ENCODE measurements around the gene RBM33.

RBM33 gene

GRCh38 chr7:155656891-155657290, 12.4 kb downstream of the RBM33 start:
- no peaks in the 10 kb centered on the region for H3K27me3 Mint-ChIP-seq
- H3K9me3 Mint-ChIP-seq = no peaks in the 10 kb centered on the region
- ATAC-seq (replicated peaks) = no peak
- peaks cover 45 to 83% of the 10 kb centered on the region in 2 donors for H3K4me1 Mint-ChIP-seq (ENCODE audit: low read depth in 2 of 2)
- H3K27ac Mint-ChIP-seq = peak overlapping the region in 1 of 2 donors; percentile 67
- peak overlapping the region in 1 of 2 donors; percentile 27 for H3K4me3 Mint-ChIP-seq
- peaks cover 8% of the 10 kb centered on the region for H3K36me3 Mint-ChIP-seq (ENCODE audit: insufficient read depth)
- no peak for DNase-seq

GRCh38 chr7:155660059-155660757, 15.7 kb downstream of the RBM33 start:
- Mint-ChIP-seq H3K36me3 (ENCODE audit: insufficient read depth) (peaks cover 6% of the 10 kb centered on the region), H3K4me1 (ENCODE audit: low read depth in 2 of 2) (peaks cover 46 to 80% of the 10 kb centered on the region in 2 donors), H3K27me3 (no peaks in the 10 kb centered on the region), H3K9me3 (no peaks in the 10 kb centered on the region), H3K27ac (peak overlapping the region in 1 of 2 donors; percentile 64), H3K4me3 (peak overlapping the region in 1 of 2 donors; percentile 14)
- DNase-seq (no peak), ATAC-seq (replicated peaks) (no peak)

GRCh38 chr7:155660758-155661093, 16.3 kb downstream of the RBM33 start:
- ATAC-seq (replicated peaks) = no peak

DNA sequence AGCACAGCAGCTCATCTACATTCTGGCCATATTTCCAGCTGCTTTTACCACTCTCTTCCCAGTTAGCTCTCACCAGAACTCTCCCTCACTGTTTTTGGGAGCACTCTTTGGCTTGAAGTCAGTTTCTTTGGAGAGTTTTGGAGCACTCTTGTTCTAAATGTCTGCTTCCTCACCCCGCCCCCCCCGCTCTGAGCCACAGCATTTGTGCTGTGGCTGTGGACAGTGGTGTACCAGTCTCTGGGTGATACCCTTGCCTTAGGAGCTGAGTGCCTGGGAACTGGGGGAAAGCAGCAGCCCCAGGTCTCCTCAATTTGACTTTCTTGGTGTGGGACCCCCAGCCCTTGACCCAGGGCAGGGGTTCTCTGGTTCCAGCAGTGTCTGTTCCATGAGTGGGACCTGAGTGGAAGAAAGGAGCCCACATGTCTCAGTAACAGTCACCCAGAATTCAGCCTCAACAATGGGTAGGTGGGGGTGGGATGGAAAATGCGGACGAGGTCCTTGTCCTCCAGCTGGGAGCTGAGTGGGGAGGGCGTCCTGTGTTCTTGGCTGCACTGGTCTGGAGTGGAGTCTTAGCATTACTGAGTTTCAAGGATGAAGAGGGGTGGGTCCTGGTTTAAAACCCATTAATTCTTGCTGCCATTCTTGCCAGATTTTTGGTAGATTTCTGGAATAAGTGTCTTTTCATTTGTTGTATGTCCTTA, 18.0 kb downstream of the RBM33 start:
- no peak for ATAC-seq (replicated peaks)
- H3K27ac Mint-ChIP-seq = peak overlapping the region in 1 of 2 donors; percentile 54
- H3K4me1 Mint-ChIP-seq (ENCODE audit: low read depth in 2 of 2) = peaks cover 53 to 82% of the 10 kb centered on the region in 2 donors
- no peak for DNase-seq
- H3K36me3 Mint-ChIP-seq (ENCODE audit: insufficient read depth) = peaks cover 21% of the 10 kb centered on the region
- no peaks in the 10 kb centered on the region for H3K27me3 Mint-ChIP-seq
- no peaks in the 10 kb centered on the region for H3K9me3 Mint-ChIP-seq
- peak overlapping the region; percentile 37 to 49 for H3K4me3 Mint-ChIP-seq

More at GRCh38 chr7:155660758-155661093, 16.3 kb downstream of the RBM33 start:
- peaks cover 52 to 83% of the 10 kb centered on the region in 2 donors for H3K4me1 Mint-ChIP-seq (ENCODE audit: low read depth in 2 of 2)
- DNase-seq = no peak
- no peak overlapping the region for H3K27ac Mint-ChIP-seq
- H3K9me3 Mint-ChIP-seq = no peaks in the 10 kb centered on the region
- H3K27me3 Mint-ChIP-seq = no peaks in the 10 kb centered on the region
- H3K36me3 Mint-ChIP-seq (ENCODE audit: insufficient read depth) = peaks cover 11% of the 10 kb centered on the region
- peak overlapping the region in 1 of 2 donors; percentile 14 for H3K4me3 Mint-ChIP-seq

DNA sequence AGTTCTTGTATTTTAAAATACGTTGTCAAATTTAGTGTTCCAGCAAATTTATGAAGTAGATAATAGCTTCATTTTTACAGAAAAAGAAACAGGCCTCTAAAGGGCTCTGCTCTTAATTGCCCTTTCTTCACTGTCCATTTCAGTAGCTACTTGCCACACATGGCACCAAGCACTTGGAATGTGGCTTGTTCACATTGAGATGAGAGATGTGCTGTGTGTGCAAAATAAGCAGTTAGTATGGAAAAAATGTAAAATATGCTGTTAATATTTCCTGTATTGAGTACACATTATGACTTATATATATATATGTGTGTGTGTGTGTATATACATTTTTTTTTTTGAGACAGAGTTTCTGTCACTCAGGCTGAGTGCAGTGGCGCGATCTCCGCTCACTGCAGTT, 19.5 kb downstream of the RBM33 start:
- no peak for ATAC-seq (replicated peaks)

DNA sequence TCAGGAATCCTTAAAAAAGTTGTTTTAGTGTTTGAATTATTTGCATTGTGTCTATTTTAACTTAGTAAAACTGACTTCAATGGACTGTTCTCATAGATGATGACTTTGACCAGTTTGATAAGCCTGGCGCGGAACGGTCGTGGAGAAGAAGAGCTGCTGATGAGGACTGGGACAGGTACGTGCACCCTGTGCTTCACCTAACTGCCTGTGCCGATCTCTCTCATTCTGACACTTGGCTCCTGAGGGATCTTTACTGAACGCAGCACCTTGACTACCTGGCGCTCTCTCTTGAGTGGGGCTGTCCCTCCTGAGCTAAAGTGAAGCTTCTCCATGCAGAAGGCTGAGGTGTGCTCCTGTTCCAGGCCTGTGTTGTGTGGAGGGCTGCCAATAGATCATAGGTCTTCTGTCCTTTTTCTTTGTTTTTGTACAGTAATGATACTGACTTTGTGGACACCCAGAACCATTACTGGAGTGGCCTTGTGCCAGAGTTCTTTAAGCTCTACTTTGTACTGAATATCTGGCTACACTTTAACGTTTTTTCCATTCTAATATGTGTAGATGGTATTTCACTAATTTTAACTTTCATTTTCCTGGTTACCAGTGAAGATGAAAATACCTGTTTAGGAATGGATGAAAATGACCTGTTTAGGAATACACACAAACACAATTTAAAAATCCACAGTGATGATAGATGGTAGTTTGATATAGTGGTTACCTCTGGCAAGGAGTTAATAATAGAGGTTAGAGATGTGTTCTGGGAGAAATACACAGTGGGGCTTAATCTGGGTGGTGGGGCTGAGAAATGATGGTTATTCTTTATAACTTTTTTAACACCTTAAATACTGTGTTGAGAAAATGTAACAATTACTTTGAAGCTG, 20.9 kb downstream of the RBM33 start:
- H3K27ac Mint-ChIP-seq = peak overlapping the region; percentile 49 to 61
- peaks cover 55 to 78% of the 10 kb centered on the region in 2 donors for H3K4me1 Mint-ChIP-seq (ENCODE audit: low read depth in 2 of 2)
- H3K27me3 Mint-ChIP-seq = no peaks in the 10 kb centered on the region
- ATAC-seq (replicated peaks) = no peak
- peak overlapping the region; percentile 7 to 36 for H3K4me3 Mint-ChIP-seq
- no peak for DNase-seq
- H3K9me3 Mint-ChIP-seq = no peaks in the 10 kb centered on the region
- H3K36me3 Mint-ChIP-seq (ENCODE audit: insufficient read depth) = peaks cover 30% of the 10 kb centered on the region

More for the DNA sequence above, 19.5 kb downstream of the RBM33 start:
- Mint-ChIP-seq H3K27me3 (no peaks in the 10 kb centered on the region), H3K9me3 (no peaks in the 10 kb centered on the region), H3K4me3 (no peak overlapping the region), H3K27ac (peak overlapping the region; percentile 32 to 54), H3K36me3 (ENCODE audit: insufficient read depth) (peaks cover 25% of the 10 kb centered on the region), H3K4me1 (ENCODE audit: low read depth in 2 of 2) (peaks cover 57 to 80% of the 10 kb centered on the region in 2 donors)
- DNase-seq = no peak

- Mint-ChIP-seq H3K9me3 (no peaks in the 10 kb centered on the region), H3K4me3 (peak overlapping the region in 1 of 2 donors; percentile 7), H3K4me1 (ENCODE audit: low read depth in 2 of 2) (peaks cover 55 to 78% of the 10 kb centered on the region in 2 donors), H3K36me3 (ENCODE audit: insufficient read depth) (peaks cover 30% of the 10 kb centered on the region), H3K27me3 (no peaks in the 10 kb centered on the region), H3K27ac (peak overlapping the region; percentile 49 to 61)
- ATAC-seq (replicated peaks) (no peak), DNase-seq (no peak)
These were observed 21.5 kb downstream of the RBM33 start for GRCh38 chr7:155665957-155666287.

GRCh38 chr7:155667241-155667829, 22.9 kb downstream of the RBM33 start:
- Mint-ChIP-seq H3K4me1 (ENCODE audit: low read depth in 2 of 2) (peaks cover 52 to 81% of the 10 kb centered on the region in 2 donors), H3K9me3 (no peaks in the 10 kb centered on the region), H3K27me3 (no peaks in the 10 kb centered on the region), H3K27ac (no peak overlapping the region), H3K36me3 (ENCODE audit: insufficient read depth) (peaks cover 35% of the 10 kb centered on the region), H3K4me3 (no peak overlapping the region)
- ATAC-seq (replicated peaks) = no peak
- DNase-seq = no peak

- DNase-seq = no peak
- peaks cover 40 to 61% of the 10 kb centered on the region in 2 donors for H3K4me1 Mint-ChIP-seq (ENCODE audit: low read depth in 2 of 2)
- ATAC-seq (replicated peaks) = no peak
- H3K36me3 Mint-ChIP-seq (ENCODE audit: insufficient read depth) = peaks cover 51% of the 10 kb centered on the region
- peak overlapping the region in 1 of 2 donors; percentile 20 for H3K4me3 Mint-ChIP-seq
- no peaks in the 10 kb centered on the region for H3K9me3 Mint-ChIP-seq
- H3K27me3 Mint-ChIP-seq = no peaks in the 10 kb centered on the region
- peak overlapping the region; percentile 29 to 56 for H3K27ac Mint-ChIP-seq
These were observed 25.4 kb downstream of the RBM33 start for GRCh38 chr7:155669717-155670505.

GRCh38 chr7:155670521-155670920, 26.1 kb downstream of the RBM33 start:
- peaks cover 34 to 55% of the 10 kb centered on the region in 2 donors for H3K4me1 Mint-ChIP-seq (ENCODE audit: low read depth in 2 of 2)
- DNase-seq = no peak
- no peak for ATAC-seq (replicated peaks)
- no peaks in the 10 kb centered on the region for H3K9me3 Mint-ChIP-seq
- H3K27ac Mint-ChIP-seq = peak overlapping the region; percentile 29 to 56
- peaks cover 47% of the 10 kb centered on the region for H3K36me3 Mint-ChIP-seq (ENCODE audit: insufficient read depth)
- peak overlapping the region in 1 of 2 donors; percentile 20 for H3K4me3 Mint-ChIP-seq
- H3K27me3 Mint-ChIP-seq = no peaks in the 10 kb centered on the region

DNA sequence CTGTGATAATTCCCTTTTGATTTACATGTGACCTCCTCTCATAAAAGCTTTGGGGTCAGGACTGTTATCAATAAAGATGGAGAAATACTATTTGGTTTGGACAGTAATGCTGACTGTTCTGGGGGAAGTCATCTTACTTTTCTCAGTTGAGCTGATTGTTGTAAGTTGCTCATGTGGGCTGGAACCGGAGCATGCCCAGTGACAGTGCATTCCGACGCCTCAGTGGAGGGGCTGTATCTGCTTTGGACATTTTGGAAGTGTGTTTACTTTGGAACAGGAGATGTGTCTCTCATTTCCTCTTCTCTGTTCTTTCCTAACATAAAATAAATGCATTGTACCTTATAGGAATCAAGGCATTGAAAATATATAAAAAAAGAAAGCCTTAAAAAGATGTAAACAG, 30.1 kb downstream of the RBM33 start:
- DNase-seq = no peak
- Mint-ChIP-seq H3K9me3 (no peaks in the 10 kb centered on the region), H3K27me3 (no peaks in the 10 kb centered on the region), H3K4me1 (ENCODE audit: low read depth in 2 of 2) (peaks cover 27 to 46% of the 10 kb centered on the region in 2 donors), H3K27ac (peak overlapping the region in 1 of 2 donors; percentile 16), H3K4me3 (no peak overlapping the region), H3K36me3 (ENCODE audit: insufficient read depth) (peaks cover 49% of the 10 kb centered on the region)
- ATAC-seq (replicated peaks) = no peak

DNA sequence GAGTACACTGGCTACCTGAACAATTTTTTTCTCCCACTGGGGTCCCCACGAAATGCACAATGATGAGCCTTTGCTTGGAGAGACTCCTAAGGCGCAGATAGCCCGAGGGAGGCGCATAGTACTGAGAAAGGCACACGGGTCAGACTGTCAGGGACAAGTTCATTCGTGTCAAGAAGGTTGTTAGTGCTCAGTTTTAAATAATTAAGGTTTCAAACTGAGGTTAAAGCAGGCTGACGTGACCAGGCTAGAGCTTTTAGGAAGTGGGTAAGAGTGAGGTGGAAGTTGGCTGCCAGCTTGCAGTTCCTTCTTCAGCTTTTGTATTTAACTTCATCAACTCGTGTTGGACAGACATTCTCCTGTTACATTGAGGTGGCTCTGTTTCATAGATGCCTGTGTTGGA, 31.6 kb downstream of the RBM33 start:
- ATAC-seq (replicated peaks) (peak; percentile 42), DNase-seq (no peak)
- Mint-ChIP-seq H3K27me3 (no peaks in the 10 kb centered on the region), H3K4me1 (ENCODE audit: low read depth in 2 of 2) (peaks cover 22 to 38% of the 10 kb centered on the region in 2 donors), H3K36me3 (ENCODE audit: insufficient read depth) (peaks cover 54% of the 10 kb centered on the region), H3K4me3 (no peak overlapping the region), H3K9me3 (no peaks in the 10 kb centered on the region), H3K27ac (peak overlapping the region; percentile 77)

Measured in effector memory CD8-positive, alpha-beta T cell (primary cell).